SKM-1 treated with dmso at 0.1 percent for 144 hours (cell line): Measurements from ENCODE around the gene RAB7B.
"Not testable (repeated sequence)": the region's sequence is repeated elsewhere in the genome, so short reads cannot be mapped to it uniquely, and the experiment has no call there.

Experiments used
- DNase-seq: peaks from one replicate; lab custom pipeline; 2025; ENCODE audit not compliant: unreplicated experiment; lab: John Stamatoyannopoulos, UW

The RAB7B gene

GRCh38 chr1:205998457-205999241, 4.5 kb downstream of the RAB7B start:
- DNase-seq: no peak

GRCh38 chr1:205996641-205997040, 6.6 kb downstream of the RAB7B start:
- not testable (repeated sequence) for DNase-seq

GRCh38 chr1:205994346-205994745, 8.8 kb downstream of the RAB7B start:
- DNase-seq: no peak

- DNase-seq: no peak
Observed at GRCh38 chr1:205993068-205993467, 10.1 kb downstream of the RAB7B start.

- no peak for DNase-seq
Observed at GRCh38 chr1:205992218-205992882, 10.8 kb downstream of the RAB7B start.

- no peak for DNase-seq
Observed at GRCh38 chr1:205991237-205991636, 12.0 kb downstream of the RAB7B start.

GRCh38 chr1:205990226-205990625, 13.0 kb downstream of the RAB7B start:
- no peak for DNase-seq

GRCh38 chr1:205989786-205990185, 13.4 kb downstream of the RAB7B start:
- DNase-seq: no peak

- no peak for DNase-seq
Observed at GRCh38 chr1:205988585-205988995, 14.6 kb downstream of the RAB7B start.

- no peak for DNase-seq
Observed at GRCh38 chr1:205986861-205987260, 16.3 kb downstream of the RAB7B start.

- no peak for DNase-seq
Observed at GRCh38 chr1:205986292-205986691, 16.9 kb downstream of the RAB7B start.

- DNase-seq: no peak
Observed at GRCh38 chr1:205985330-205986005, 17.7 kb downstream of the RAB7B start.

GRCh38 chr1:205983925-205984725, 19.1 kb downstream of the RAB7B start:
- peak; percentile 78 for DNase-seq

GRCh38 chr1:205981257-205981656, 21.9 kb downstream of the RAB7B start:
- DNase-seq: no peak

- no peak for DNase-seq
Observed at GRCh38 chr1:205980237-205980870, 22.8 kb downstream of the RAB7B start.

- no peak for DNase-seq
Observed at GRCh38 chr1:205979301-205979700, 23.9 kb downstream of the RAB7B start.

- DNase-seq: no peak
Observed at GRCh38 chr1:205978676-205979075, 24.5 kb downstream of the RAB7B start.

- peak; percentile 94 for DNase-seq
Observed at GRCh38 chr1:205977402-205978014, 25.7 kb downstream of the RAB7B start.

- DNase-seq: no peak
Observed at GRCh38 chr1:205976708-205977401, 26.3 kb downstream of the RAB7B start.

GRCh38 chr1:205976036-205976435, 27.2 kb downstream of the RAB7B start:
- no peak for DNase-seq
